Common myeloid progenitor, CD34-positive (primary cell): ENCODE measurements around the gene SEL1L.
"Not testable (repeated sequence)": the region's sequence is repeated elsewhere in the genome, so short reads cannot be mapped to it uniquely, and the experiment has no call there.

Source experiments
- CTCF ChIA-PET: fragments of 350-600 bp; sonication (Branson Sonifier 250); formaldehyde crosslinking; loops from one replicate; lab custom pipeline; 2021; ENCODE audit warnings: antibody characterized with exemption; lab: Charles Lee
- POLR2A ChIA-PET: fragments of 350-600 bp; sonication (Branson Sonifier 250); formaldehyde crosslinking; loops from one replicate; lab custom pipeline; 2021; ENCODE audit warnings: antibody characterized with exemption; lab: Charles Lee
- DNase-seq, 3 donors: peaks; one replicate each; pipeline versions ENCODE4 v3.0.0 to v3.0.0-alpha.2; 2013
- H3K27ac ChIP-seq, 2 experiments: 1 replicate in 1 of 2; 2 replicates in 1 of 2; pipeline ENCODE4 v1.7.0; 2013; ENCODE audit warnings: inconsistent platforms in 2 of 2, low read length in 2 of 2, mild to moderate bottlenecking in 2 of 2, low read depth in 1 of 2, moderate library complexity in 1 of 2; ENCODE audit not compliant: severe bottlenecking in 2 of 2, insufficient read depth in 1 of 2, poor library complexity in 1 of 2
- H3K27me3 ChIP-seq, 5 experiments: replicated peaks in 2 of 5; 1 replicate in 3 of 5; 2 replicates in 2 of 5; pipeline versions ENCODE4 v1.6.1 to v1.7.0; 2013; ENCODE audit warnings: low read length in 4 of 5, mild to moderate bottlenecking in 2 of 5, moderate library complexity in 2 of 5, inconsistent platforms in 1 of 5; ENCODE audit not compliant: insufficient read depth in 5 of 5, control insufficient read depth in 4 of 5
- H3K36me3 ChIP-seq, 4 experiments: 1 replicate in 2 of 4; 2 replicates in 2 of 4; pipeline versions ENCODE4 v1.6.1 to v1.7.0; 2013; ENCODE audit warnings: low read length in 3 of 4, control low read depth in 1 of 4, mild to moderate bottlenecking in 1 of 4; ENCODE audit not compliant: control insufficient read depth in 4 of 4, insufficient read depth in 4 of 4
- H3K4me1 ChIP-seq, 4 experiments: 1 replicate in 3 of 4; 2 replicates in 1 of 4; pipeline versions ENCODE4 v1.6.1 to v1.7.1; 2013; ENCODE audit warnings: low read length in 3 of 4, mild to moderate bottlenecking in 3 of 4, control low read depth in 1 of 4, inconsistent platforms in 1 of 4, moderate library complexity in 1 of 4; ENCODE audit not compliant: control insufficient read depth in 4 of 4, insufficient read depth in 4 of 4; ENCODE audit errors: control extremely low read depth in 1 of 4
- H3K4me3 ChIP-seq, 7 experiments: 1 replicate in 4 of 7; 2 replicates in 3 of 7; pipeline versions ENCODE4 v1.5.1 to v1.7.0; 2013; ENCODE audit warnings: mild to moderate bottlenecking in 7 of 7, low read length in 6 of 7, moderate library complexity in 6 of 7, inconsistent platforms in 2 of 7, low read depth in 2 of 7, control low read depth in 1 of 7; ENCODE audit not compliant: insufficient read depth in 4 of 7, control insufficient read depth in 1 of 7; ENCODE audit errors: extremely low read depth in 1 of 7
- H3K9me3 ChIP-seq, 5 experiments: 1 replicate in 4 of 5; 2 replicates in 1 of 5; pipeline versions ENCODE4 v1.6.1 to v1.7.1; 2013; ENCODE audit warnings: low read length in 4 of 5, mild to moderate bottlenecking in 2 of 5, inconsistent platforms in 1 of 5, low read depth in 1 of 5, moderate library complexity in 1 of 5; ENCODE audit not compliant: control insufficient read depth in 4 of 5, insufficient read depth in 2 of 5; ENCODE audit errors: control extremely low read depth in 1 of 5
- WGBS: methylation state at CpG from one replicate; pipeline ENCODE4 v1.1.5; 2013; ENCODE audit not compliant: insufficient coverage; 5-methylcytosine and 5-hydroxymethylcytosine counted together

Gene SEL1L

DNA sequence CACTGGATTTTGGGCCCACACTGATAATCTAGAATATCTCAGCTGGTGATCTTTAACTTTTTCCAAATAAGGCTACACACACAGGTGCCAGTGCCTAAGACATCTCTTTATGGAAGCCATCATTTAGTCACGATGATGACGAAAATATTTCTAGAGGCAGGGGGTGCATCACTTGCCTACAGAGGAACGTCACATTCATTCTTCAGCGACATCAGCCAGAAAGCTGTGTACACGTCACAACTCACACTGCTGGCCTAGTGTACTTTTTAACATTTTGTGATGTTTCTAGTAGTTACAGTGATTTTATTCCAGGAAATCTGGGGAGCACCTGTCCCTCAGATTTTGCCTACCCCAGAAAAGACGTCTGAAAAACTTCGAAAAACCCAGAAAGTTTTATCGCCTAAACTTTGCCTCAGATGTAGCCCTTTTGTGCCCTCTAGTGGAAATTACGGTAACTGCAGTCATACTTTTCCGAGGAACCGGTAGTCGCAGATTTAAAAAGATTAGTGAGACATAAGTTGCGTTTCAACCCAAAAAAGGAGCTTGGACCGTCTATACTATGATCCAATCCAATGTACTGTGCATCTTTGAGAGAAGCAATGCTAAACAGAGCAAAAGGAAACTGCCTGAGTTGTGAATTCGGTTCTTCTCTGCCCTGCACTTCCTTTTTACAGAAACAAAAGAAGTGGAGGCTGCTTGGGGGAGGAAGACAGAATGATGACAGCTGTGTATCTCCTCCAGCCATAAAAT, 69.2 kb downstream of the SEL1L start:
- Histone ChIP-seq H3K36me3 (no peaks in the 10 kb centered on the region), H3K4me1 (peaks cover 0 to 4% (median 4%) of the 10 kb centered on the region in 4 experiments), H3K4me3 (peak overlapping the region in 6 of 7 experiments; percentile 58 to 98 (median 88)), H3K27me3 (no peaks in the 10 kb centered on the region), H3K9me3 (no peaks in the 10 kb centered on the region), H3K27ac (peak overlapping the region in 1 of 2 experiments; percentile 67)
- ChIA-PET CTCF (interaction anchor here (0.6 to 3.8 kb wide), 24 partner anchors 9 to 467 kb away, joined by 3 to 80 read pairs (median 4); no protein-coding TSS in a partner anchor), POLR2A (interaction anchor here (0.7 kb wide), 1 partner anchor 217 kb away, joined by 3 read pairs; no protein-coding TSS in a partner anchor)
- 21% methylated on average over 14 of the region's 15 CpGs for WGBS
- peak; percentile 68 to 84 (median 77) for DNase-seq

DNA sequence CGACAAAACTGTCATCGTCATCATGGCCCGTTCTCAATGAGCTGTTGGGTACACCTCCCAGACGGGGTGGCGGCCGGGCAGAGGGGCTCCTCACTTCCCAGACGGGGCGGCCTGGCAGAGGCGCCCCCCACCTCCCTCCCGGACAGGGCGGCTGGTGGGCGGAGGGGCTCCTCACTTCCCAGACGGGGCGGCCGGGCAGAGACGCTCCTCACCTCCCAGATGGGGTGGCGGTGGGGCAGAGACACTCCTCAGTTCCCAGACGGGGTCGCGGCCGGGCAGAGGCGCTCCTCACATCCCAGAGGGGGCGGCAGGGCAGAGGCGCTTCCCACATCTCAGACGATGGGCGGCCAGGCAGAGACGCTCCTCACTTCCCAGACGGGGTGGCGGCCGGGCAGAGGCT, 71.3 kb downstream of the SEL1L start:
- H3K27ac ChIP-seq, POLR2A ChIA-PET, H3K27me3 ChIP-seq, H3K36me3 ChIP-seq, H3K4me3 ChIP-seq, H3K9me3 ChIP-seq, H3K4me1 ChIP-seq, DNase-seq: not testable (repeated sequence)
- CTCF ChIA-PET: interaction anchor here (3.0 kb wide), 1 partner anchor 186 kb away, joined by 10 read pairs; no protein-coding TSS in a partner anchor
- 94% methylated on average over 22 of the region's 30 CpGs for WGBS

GRCh38 chr14:81459912-81460311, 73.7 kb downstream of the SEL1L start:
- H3K27ac ChIP-seq: no peak overlapping the region
- ChIA-PET POLR2A (no interaction called here), CTCF (interaction anchor here (1.8 to 12.7 kb wide), 2 partner anchors 16 to 188 kb away, joined by 5 to 285 read pairs; no protein-coding TSS in a partner anchor)
- no peaks in the 10 kb centered on the region for H3K36me3 ChIP-seq
- no peaks in the 10 kb centered on the region for H3K9me3 ChIP-seq
- DNase-seq: no peak
- H3K4me3 ChIP-seq: no peak overlapping the region
- no peaks in the 10 kb centered on the region for H3K27me3 ChIP-seq
- whole genome bisulfite sequencing: 94% methylated on average over 2 of the region's 4 CpGs
- peaks cover 0 to 11% (median 4%) of the 10 kb centered on the region in 4 experiments for H3K4me1 ChIP-seq

- POLR2A ChIA-PET: no interaction called here
- no peaks in the 10 kb centered on the region for H3K36me3 ChIP-seq
- H3K27me3 ChIP-seq: no peaks in the 10 kb centered on the region
- H3K27ac ChIP-seq: no peak overlapping the region
- no peak overlapping the region for H3K4me3 ChIP-seq
- CTCF ChIA-PET: interaction anchor here (12.7 kb wide), 1 partner anchor 186 kb away, joined by 285 read pairs; no protein-coding TSS in a partner anchor
- H3K4me1 ChIP-seq: peaks cover 0 to 11% (median 2%) of the 10 kb centered on the region in 4 experiments
- H3K9me3 ChIP-seq: no peaks in the 10 kb centered on the region
- DNase-seq: no peak
- WGBS: 98% methylated on average over 8 of the region's 8 CpGs
Measured at GRCh38 chr14:81458352-81458751, 75.3 kb downstream of the SEL1L start.

GRCh38 chr14:81455390-81455789, 78.3 kb downstream of the SEL1L start:
- Histone ChIP-seq H3K27ac (no peak overlapping the region), H3K4me1 (peaks cover 0 to 17% (median 3%) of the 10 kb centered on the region in 4 experiments), H3K36me3 (no peaks in the 10 kb centered on the region), H3K27me3 (no peaks in the 10 kb centered on the region), H3K9me3 (no peaks in the 10 kb centered on the region), H3K4me3 (no peak overlapping the region)
- CTCF ChIA-PET: interaction anchor here (0.6 to 12.7 kb wide), 9 partner anchors 9 to 1491 kb away, joined by 3 to 285 read pairs (median 4); no protein-coding TSS in a partner anchor
- WGBS: 95% methylated on average over 4 of the region's 5 CpGs
- POLR2A ChIA-PET: no interaction called here
- DNase-seq: peak in 2 of 3 donors; percentile 23 to 26

- Histone ChIP-seq H3K27me3 (no peaks in the 10 kb centered on the region), H3K4me3 (no peak overlapping the region), H3K36me3 (no peaks in the 10 kb centered on the region), H3K4me1 (peaks cover 0 to 17% (median 3%) of the 10 kb centered on the region in 4 experiments), H3K9me3 (no peaks in the 10 kb centered on the region), H3K27ac (no peak overlapping the region)
- ChIA-PET POLR2A (interaction anchor here (0.6 kb wide), 1 partner anchor 41 kb away, joined by 4 read pairs; no protein-coding TSS in a partner anchor), CTCF (interaction anchor here (0.7 to 12.7 kb wide), 12 partner anchors 10 to 203 kb away, joined by 3 to 285 read pairs (median 4); no protein-coding TSS in a partner anchor)
- DNase-seq: no peak
- WGBS: 98% methylated on average over 3 of the region's 5 CpGs
Measured at GRCh38 chr14:81454572-81455218, 79.0 kb downstream of the SEL1L start.
